GM18505 (cell line): Measurements from ENCODE around the gene RAPH1.

Experiments
- ATAC-seq: cut with Tn5 transposase; IDR thresholded peaks from one replicate; pipeline ENCODE4 v1.9.1; 2021; ENCODE audit not compliant: unreplicated experiment
- POLR2A ChIP-seq: IDR thresholded peaks from 4 replicates; pipeline ENCODE4 v1.6.1; 2011; ENCODE audit warnings: borderline replicate concordance; ENCODE audit not compliant: insufficient read depth, insufficient read length; ENCODE audit errors: extremely low read depth

RAPH1 gene

DNA sequence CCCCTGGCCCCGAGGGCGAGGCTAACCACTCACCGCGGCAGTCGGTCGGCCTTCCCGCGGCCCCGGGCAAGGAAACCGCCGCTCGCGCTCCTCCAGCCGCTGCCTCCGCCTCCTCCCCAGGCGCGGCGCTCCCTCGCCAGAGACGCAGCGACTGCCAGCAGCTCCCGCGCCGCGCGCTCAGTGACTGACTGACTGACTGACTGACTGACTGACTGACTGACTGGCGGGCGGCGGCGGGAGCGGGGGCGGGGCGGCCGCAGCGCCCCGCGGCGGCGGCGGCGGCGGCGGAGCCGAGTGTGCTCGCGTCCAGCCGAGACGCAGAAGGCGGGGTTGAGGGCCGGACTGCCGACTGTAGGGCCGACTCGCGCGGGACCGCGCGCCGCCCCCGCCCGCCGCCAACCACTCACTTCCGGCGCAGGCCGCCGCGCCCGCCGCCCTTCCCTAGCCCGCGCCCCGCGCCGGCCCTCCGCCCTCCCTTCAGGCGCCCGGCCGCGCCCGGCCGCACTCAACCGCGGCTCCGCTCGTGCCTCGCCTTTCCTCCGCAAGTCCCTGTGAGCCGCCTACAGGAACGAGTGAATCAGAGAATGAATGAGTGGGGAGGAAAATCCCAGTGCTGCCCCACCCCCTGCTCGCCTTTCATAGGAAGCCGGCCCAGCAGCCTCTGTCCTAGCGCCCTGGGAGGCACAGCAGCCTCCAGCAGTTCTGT lies at the start of gene RAPH1:
Gene RAPH1, minus strand, starts transcription at position 224 of the 706 bp plus-strand sequence. CDS start 39,948 bp downstream, outside the sequence.
- no peak for TF ChIP-seq POLR2A
- peak; percentile 72 for ATAC-seq

DNA sequence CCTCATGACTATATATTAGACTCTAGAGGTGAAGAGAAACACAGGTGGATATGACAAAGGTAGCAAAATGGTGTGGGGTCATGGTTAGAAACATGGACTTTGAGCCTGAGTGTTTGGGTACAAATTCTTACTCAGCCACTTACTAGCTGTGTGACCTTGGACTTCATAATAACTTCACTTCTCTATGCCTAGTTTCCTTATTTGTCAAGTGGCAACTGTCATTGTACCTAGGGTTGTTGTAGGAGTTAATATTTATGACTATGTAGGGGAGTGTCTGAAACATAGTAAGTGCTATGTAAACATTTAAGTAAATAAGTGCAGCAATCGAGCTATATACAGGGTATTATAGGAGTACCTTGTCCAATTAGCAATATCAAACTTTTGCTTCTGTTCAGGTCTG lies 49.7 kb upstream of the RAPH1 start:
- no peak for ATAC-seq
- TF ChIP-seq POLR2A: no peak

- peak; percentile 58 for ATAC-seq
- no peak for TF ChIP-seq POLR2A
Measured at GRCh38 chr2:203583701-203584100, 48.6 kb upstream of the RAPH1 start.

GRCh38 chr2:203583084-203583695 lies 48.1 kb upstream of the RAPH1 start:
- no peak for TF ChIP-seq POLR2A
- no peak for ATAC-seq

GRCh38 chr2:203582468-203582867 lies 47.4 kb upstream of the RAPH1 start:
- ATAC-seq: no peak
- TF ChIP-seq POLR2A: no peak

GRCh38 chr2:203580844-203581243 lies 45.7 kb upstream of the RAPH1 start:
- ATAC-seq: no peak
- no peak for TF ChIP-seq POLR2A

- TF ChIP-seq POLR2A: no peak
- no peak for ATAC-seq
Measured at GRCh38 chr2:203579730-203580129, 44.6 kb upstream of the RAPH1 start.

- TF ChIP-seq POLR2A: no peak
- ATAC-seq: peak; percentile 89
Measured at GRCh38 chr2:203578759-203579643, 43.9 kb upstream of the RAPH1 start.

DNA sequence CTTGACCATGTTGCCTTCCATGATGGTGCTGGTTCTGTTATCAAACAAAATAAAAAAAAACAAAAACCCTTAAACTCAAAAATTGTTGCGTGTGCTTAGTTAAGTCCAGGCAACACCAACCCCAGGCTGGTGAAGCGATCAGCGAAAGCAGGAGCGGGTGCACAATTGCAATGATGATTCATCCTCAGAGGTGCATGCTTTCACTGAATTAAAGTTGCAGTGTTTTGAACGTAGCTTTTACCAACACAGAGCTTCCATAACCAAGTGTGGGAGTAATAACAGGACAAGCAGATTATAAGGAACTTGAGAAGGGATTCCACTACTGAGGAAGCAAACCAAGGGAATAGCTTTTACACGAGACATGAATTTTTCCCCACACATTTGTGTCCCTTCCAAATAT lies 39.7 kb upstream of the RAPH1 start:
- TF ChIP-seq POLR2A: no peak
- ATAC-seq: no peak

DNA sequence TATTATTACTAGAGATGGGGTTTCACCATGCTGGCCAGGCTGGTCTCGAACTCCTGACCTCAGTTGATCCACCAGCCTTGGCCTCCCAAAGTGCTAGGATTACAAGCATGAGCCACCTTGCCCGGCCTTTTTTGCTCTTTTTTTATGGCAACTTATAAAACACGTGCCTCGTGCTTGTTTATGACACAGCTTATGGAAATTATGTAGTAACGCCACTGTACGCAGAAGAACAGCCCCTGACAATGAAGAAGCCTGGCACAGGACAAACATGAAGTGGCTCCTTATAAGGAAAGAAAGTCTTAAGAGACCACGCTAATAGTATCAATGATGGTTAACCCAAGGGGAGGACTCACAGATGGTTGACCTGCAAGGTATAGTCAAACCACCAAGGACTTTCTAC lies 37.2 kb upstream of the RAPH1 start:
- TF ChIP-seq POLR2A: no peak
- no peak for ATAC-seq

DNA sequence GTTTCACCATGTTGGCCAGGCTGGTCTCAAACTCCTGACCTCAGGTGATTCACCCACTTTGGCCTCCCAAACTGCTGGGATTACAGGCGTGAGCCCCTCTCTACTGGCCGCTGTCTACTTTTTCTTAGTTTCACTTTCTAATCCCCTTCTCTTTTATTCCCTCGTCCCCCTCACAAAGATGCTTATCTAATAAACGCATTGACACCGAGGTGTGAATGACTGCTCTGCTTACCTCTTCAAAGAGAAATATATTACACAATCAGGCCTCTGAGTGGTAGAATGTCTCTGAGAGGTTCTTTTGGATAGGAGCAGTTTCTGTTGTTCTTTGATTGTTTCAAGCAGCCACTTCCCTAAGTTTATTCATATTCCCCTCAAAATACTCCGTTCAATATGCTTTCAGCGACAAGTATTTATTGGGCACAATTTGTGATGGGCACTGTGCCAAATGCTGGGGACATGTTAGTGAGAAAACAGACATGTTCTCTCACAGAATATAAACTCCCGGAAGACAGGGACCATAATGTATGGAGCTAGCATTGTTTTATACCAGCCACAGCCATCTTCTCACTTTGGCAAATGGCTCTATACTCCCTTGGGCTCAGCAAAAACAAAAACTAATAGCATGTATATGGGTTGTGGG lies 34.7 kb upstream of the RAPH1 start:
- no peak for ATAC-seq
- TF ChIP-seq POLR2A: no peak

DNA sequence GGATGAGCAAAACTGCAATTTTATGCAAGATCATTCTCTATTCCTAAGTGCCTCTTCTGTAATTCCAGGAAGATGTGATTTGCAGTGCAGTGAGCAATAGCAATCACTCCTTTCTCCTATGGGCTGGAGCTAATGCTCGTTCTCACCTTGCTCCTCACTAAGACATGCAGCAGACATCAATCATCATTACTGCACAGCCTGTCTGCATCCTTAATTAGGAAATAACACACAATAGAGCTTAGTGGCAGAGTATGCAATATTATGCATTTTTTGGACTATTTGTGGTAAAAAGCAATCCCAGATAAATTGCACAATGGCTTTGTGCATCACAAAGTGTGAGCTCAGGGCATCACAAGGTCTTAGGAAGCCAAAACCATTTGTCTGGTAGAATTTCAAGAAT lies 32.6 kb upstream of the RAPH1 start:
- TF ChIP-seq POLR2A: no peak
- no peak for ATAC-seq

GRCh38 chr2:203566161-203566560 lies 31.1 kb upstream of the RAPH1 start:
- TF ChIP-seq POLR2A: no peak
- no peak for ATAC-seq

- TF ChIP-seq POLR2A: no peak
- ATAC-seq: no peak
Measured at GRCh38 chr2:203565076-203565475, 30.0 kb upstream of the RAPH1 start.

DNA sequence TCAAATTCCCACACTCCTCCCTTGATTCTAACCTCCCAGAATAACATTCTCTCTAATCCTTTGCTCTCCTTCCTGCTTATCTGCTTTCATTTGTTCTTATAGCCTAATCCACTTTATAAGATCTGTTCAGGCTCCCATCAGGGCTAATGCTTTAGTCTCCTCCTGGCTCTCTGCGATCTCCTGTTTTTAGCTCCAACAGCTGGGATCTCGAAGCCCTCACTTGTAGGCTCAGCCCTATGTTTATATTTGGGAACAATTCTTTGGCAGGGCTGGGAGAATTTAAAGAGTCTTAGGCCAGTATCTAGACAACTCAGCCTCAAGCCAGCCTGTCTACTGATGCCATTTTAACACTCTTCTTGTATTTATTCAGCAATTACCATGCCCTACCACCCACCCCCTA lies 27.2 kb upstream of the RAPH1 start:
- ATAC-seq: no peak
- no peak for TF ChIP-seq POLR2A
